VCaP (cell line): ENCODE results near the gene ADGRB3.
"Not testable (repeated sequence)": the region's sequence is repeated elsewhere in the genome, so short reads cannot be mapped to it uniquely, and the experiment has no call there.

ENCODE experiments used
- H3K27ac ChIP-seq: fragments of 450-650 bp; 2 replicates; pipeline ENCODE4 v1.5.1; 2017
- TF ChIP-seq, protein P1 (sequence below): fragments of 450-650 bp; conservative IDR thresholded peaks from 2 replicates; pipeline ENCODE4 v1.5.1; 2017; ENCODE audit warnings: mild to moderate bottlenecking, moderate library complexity

ADGRB3 gene

DNA sequence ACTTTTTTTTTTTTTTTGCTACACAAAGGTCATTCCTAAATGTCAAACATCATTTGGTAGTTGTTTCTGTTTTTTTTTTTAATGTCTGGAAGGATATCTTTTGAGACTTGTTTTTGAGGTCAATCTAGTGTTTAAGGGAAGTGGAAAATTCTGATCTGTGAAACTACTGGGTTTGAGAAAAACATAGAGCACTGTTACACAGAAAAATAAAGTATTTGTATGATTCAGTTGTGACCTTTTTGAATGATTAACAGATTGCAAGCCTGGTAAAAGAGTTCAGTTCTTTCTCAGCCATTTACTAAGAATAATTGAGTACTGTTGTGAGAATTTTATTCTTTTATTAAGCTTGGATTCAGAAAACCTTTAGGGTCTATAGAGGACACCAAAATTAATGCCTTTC lies 276.7 kb downstream of the ADGRB3 start:
- no peak overlapping the region for H3K27ac ChIP-seq
- TF ChIP-seq, protein P1, sequence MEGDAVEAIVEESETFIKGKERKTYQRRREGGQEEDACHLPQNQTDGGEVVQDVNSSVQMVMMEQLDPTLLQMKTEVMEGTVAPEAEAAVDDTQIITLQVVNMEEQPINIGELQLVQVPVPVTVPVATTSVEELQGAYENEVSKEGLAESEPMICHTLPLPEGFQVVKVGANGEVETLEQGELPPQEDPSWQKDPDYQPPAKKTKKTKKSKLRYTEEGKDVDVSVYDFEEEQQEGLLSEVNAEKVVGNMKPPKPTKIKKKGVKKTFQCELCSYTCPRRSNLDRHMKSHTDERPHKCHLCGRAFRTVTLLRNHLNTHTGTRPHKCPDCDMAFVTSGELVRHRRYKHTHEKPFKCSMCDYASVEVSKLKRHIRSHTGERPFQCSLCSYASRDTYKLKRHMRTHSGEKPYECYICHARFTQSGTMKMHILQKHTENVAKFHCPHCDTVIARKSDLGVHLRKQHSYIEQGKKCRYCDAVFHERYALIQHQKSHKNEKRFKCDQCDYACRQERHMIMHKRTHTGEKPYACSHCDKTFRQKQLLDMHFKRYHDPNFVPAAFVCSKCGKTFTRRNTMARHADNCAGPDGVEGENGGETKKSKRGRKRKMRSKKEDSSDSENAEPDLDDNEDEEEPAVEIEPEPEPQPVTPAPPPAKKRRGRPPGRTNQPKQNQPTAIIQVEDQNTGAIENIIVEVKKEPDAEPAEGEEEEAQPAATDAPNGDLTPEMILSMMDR: no peak

DNA sequence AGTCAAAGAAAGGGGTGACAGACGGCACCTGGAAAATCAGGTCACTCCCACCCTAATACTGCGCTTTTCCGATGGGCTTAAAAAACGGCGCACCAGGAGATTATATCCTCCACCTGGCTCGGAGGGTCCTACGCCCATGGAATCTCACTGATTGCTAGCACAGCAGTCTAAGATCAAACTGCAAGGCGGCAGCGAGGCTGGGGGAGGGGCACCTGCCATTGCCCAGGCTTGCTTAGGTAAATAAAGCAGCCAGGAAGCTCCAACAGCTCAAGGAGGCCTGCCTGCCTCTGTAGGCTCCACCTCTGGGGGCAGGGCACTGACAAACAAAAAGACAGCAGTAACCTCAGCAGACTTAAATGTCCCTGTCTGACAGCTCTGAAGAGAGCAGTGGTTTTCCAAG lies 277.7 kb downstream of the ADGRB3 start:
- H3K27ac ChIP-seq: not testable (repeated sequence)

DNA sequence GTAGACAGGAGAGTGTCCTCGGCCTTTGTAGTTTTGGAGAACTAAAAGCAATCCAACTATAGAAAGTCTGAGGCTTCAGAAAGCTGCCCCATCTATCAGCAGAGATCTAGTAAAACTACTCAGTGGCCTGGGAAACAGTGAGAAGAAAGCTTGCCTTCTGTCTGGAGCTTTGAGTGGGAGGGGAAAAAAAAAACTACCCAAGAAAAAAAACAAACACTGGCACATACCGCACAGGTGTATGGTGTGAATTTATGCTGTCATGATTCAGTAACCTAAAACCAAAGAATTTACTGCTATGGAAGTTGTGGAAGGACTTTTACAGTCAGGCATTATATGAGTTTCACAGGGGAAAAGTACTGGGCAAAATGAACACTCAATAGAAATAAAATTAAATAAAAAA lies 280.5 kb downstream of the ADGRB3 start:
- no peak overlapping the region for H3K27ac ChIP-seq
- TF ChIP-seq, protein P1: no peak

DNA sequence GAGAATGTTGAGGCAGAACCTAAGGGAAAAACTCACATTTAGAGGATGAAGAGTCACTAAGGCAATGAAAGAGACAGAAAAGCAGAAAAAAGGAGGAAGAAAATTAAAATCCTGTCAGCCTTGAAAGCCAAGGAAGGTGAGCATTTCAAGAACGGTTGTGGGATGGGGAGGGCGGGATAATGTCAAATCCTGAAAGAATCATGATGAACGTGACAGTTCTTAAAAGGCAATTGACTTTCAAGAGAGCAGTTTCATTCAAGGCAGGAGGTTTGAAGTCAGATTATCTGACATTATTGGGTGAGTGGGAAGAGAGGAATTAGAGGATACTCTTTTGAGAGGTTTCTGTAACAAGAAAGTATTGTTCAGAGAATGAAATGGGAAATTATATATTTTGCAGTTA lies 284.5 kb downstream of the ADGRB3 start:
- TF ChIP-seq, protein P1: no peak
- H3K27ac ChIP-seq: no peak overlapping the region

DNA sequence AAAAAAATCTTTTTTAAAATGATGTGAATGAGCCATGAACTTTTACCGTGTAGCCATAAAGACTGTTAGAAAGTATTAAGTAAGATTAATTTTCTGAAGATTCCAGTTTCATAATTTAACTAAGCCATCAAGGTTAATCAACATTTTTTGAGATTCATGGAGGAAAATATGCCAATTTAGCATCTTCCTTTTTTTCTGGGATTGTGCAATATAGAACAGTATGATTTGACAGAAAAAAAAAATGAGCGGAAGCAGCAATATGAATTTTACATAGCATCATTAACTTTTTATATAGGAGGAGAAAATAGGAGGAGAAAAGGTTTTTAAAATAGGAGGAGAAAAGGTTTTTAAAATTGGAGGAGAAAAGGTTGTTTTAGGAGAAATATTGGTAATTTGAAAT lies 306.3 kb downstream of the ADGRB3 start:
- no peak overlapping the region for H3K27ac ChIP-seq
- TF ChIP-seq, protein P1: no peak

DNA sequence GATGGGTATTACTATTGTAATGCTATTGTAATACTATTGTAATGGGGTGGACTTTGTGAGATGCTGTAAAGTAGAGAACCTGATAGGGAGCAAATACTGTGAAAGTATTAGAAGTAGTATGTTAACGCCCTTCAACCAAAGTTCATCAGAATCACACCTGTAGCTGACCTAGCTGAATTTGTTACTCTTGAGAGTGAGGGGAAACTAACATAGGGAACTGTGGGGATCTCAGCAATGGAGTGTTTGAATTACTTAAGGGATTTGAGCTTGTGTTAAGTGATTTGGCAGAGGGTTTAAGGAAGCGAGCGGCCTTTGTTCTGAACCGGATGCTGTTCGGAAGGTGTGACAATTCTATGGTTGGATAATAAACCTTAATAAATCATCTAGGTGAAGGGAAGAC lies 312.6 kb downstream of the ADGRB3 start:
- H3K27ac ChIP-seq: no peak overlapping the region
- TF ChIP-seq, protein P1: no peak

DNA sequence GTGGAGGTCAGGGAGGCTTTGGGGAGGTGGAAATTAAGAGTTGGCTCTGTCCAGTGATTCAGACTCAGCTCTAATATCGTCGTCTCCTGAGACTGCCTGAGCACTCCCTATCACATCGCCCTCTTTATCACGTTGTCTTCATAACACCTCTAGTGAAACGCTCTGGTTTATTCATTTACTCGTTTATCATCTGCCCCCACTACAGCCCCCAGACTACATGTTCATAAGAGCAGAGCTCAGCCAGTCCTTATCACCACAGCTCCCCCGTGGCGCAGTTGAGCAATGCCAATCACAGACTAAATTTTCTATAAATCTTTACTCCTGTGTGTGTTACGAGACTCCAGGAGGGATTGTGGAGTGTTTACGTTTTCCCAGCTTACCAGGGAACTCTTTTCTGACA lies 316.2 kb downstream of the ADGRB3 start:
- TF ChIP-seq, protein P1: peak; percentile 18; the same call in 1 of the 2 replicates
- no peak overlapping the region for H3K27ac ChIP-seq

DNA sequence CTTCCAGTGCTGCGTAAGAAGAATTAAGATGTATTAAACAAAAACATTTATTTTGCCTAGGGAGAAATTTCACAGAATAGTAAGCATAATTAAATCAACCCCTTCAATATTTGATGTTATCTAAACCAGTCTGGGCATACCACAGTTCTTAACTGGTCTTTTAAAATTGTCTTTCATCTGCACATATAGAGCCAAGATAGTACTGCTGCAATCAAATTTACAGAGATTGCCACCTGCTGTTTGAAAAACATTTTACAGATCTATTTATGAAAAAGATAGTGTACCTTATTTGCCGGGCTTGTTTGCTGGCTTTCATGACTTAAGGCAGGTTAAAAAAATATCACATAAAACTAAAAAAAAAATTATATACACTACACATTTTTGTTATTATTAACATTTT lies 323.2 kb downstream of the ADGRB3 start:
- no peak overlapping the region for H3K27ac ChIP-seq
- TF ChIP-seq, protein P1: peak; percentile 72
